ENCODE results near the gene OR51E2. TPM values are rescaled to one million over a fixed set of nuclear protein-coding genes. Genes with fewer than 3 reads are reported as not detected.
A peak's percentile ranks its signal among the peaks of the same experiment; 100 is the strongest.

Gene OR51E2
- total RNA-seq, 1 experiment from 2014 or later: not detected

- H3K4me1 ChIP-seq (ENCODE audit: insufficient read depth, low read length): peaks cover 4% of the 10 kb centered on the region; the same call in 1 of the 2 replicates
- H2BK15ac ChIP-seq (ENCODE audit: low read depth, low read length): no peak within 1 kb of the TSS
- H2AFZ ChIP-seq (ENCODE audit: low read length): peak within 1 kb of the TSS; percentile 95
- no peak within 1 kb of the TSS for H2BK20ac ChIP-seq (ENCODE audit: low read depth, low read length, poor library complexity, severe bottlenecking)
- Mint-ChIP-seq H3K4me3 (peak within 1 kb of the TSS; percentile 29 to 45; a peak in 4 of 5 replicates), H3K9me3 (no peaks in the 10 kb centered on the region; a peak in 1 of 5 replicates), H3K27ac (peak within 1 kb of the TSS; percentile 71 to 95 (median 80)), H3K27me3 (ENCODE audit: low read depth) (no peaks in the 10 kb centered on the region), H3K4me1 (peaks cover 21 to 24% of the 10 kb centered on the region in 2 experiments), H3K36me3 (ENCODE audit: insufficient read depth in 1 of 3, low read depth in 3 of 3) (no peaks in the 10 kb centered on the region)
- H4K91ac ChIP-seq (ENCODE audit: insufficient read length, low read depth, low read length): no peak within 1 kb of the TSS
- H3K23ac ChIP-seq (ENCODE audit: insufficient read length, low read depth, low read length): no peak within 1 kb of the TSS
- H3K23me2 ChIP-seq (ENCODE audit: insufficient read length, low read depth, low read length, poor library complexity, severe bottlenecking): no peaks in the 10 kb centered on the region
- H4K8ac ChIP-seq (replicated peaks; ENCODE audit: insufficient read length, low read depth, low read length): no peak within 1 kb of the TSS
- H4K5ac ChIP-seq (ENCODE audit: insufficient read length, low read depth, low read length): no peak within 1 kb of the TSS
- no peaks in the 10 kb centered on the region for H3K79me2 ChIP-seq (ENCODE audit: insufficient read depth, low read length)
- H3K14ac ChIP-seq (ENCODE audit: insufficient read depth, low read length): no peak within 1 kb of the TSS
- no peaks in the 10 kb centered on the region for H4K20me1 ChIP-seq (ENCODE audit: control insufficient read depth, insufficient read depth, insufficient read length)
- no peak within 1 kb of the TSS for H2AK5ac ChIP-seq (ENCODE audit: insufficient read length, low read length)
- peak; percentile 39 for DNase-seq
- H3K4me2 ChIP-seq (ENCODE audit: insufficient read depth, insufficient read length, low read length): peak within 1 kb of the TSS; percentile 42
- peak within 1 kb of the TSS; percentile 58 for H3K27ac ChIP-seq (ENCODE audit: insufficient read length, low read depth, low read length)
- H2BK12ac ChIP-seq (ENCODE audit: insufficient read length, low read depth, low read length): no peak within 1 kb of the TSS
- no peaks in the 10 kb centered on the region for H3K27me3 ChIP-seq (ENCODE audit: insufficient read depth, low read length)
- no peak within 1 kb of the TSS for H3T11ph ChIP-seq (ENCODE audit: low read length)
- H3K9ac ChIP-seq (ENCODE audit: extremely low read depth, insufficient read length, low read length): no peak within 1 kb of the TSS
- WGBS (ENCODE audit: extremely low coverage, insufficient read length, low lambda C conversion rate): no CpG with 5 or more reads among the region's 5 CpGs
- H3K18ac ChIP-seq (ENCODE audit: insufficient read length, low read depth, low read length): peak within 1 kb of the TSS; percentile 56
- no peak within 1 kb of the TSS for H3K56ac ChIP-seq (ENCODE audit: insufficient read length, low read depth, low read length)
- H3K4ac ChIP-seq (ENCODE audit: low read depth, low read length): no peak within 1 kb of the TSS
- no peak within 1 kb of the TSS for H2BK5ac ChIP-seq (ENCODE audit: insufficient read length, low read length)
- H3K9me3 ChIP-seq (ENCODE audit: control insufficient read depth, low read depth, low read length): no peaks in the 10 kb centered on the region
- no peak for TF ChIP-seq CTCF (conservative IDR thresholded peaks at IDR 0.05)
- no peak within 1 kb of the TSS for H2BK120ac ChIP-seq (ENCODE audit: low read depth, low read length, poor library complexity, severe bottlenecking)
- H3K79me1 ChIP-seq (ENCODE audit: insufficient read depth, low read depth, low read length, poor library complexity, severe bottlenecking): no peaks in the 10 kb centered on the region
Measured at GRCh38 chr11:4704054-4704789, 6.6 kb upstream of the OR51E2 start, which contains the start of gene MMP26. Gene MMP26, plus strand, starts transcription at chr11:4704784.
